Progenitor cell of endocrine pancreas (in vitro differentiated cells): Measurements from ENCODE around the gene SLC35A1. TPM values are rescaled to one million over a fixed set of nuclear protein-coding genes. Genes with fewer than 3 reads are reported as not detected.

Source experiments
- DNase-seq: peaks from one replicate; pipeline ENCODE4 v3.0.0; 2021; ENCODE audit warnings: low spot score; ENCODE audit not compliant: unreplicated experiment
- H3K27ac Mint-ChIP-seq: 2 replicates; pipeline ENCODE4 v1.8.0; 2021; ENCODE audit warnings: mild to moderate bottlenecking, moderate library complexity, mixed read lengths
- H3K27me3 Mint-ChIP-seq: 2 replicates; pipeline ENCODE4 v1.8.0; 2021; ENCODE audit warnings: mixed read lengths
- H3K36me3 Mint-ChIP-seq: 2 replicates; pipeline ENCODE4 v1.8.0; 2022; ENCODE audit warnings: mixed read lengths; ENCODE audit not compliant: insufficient read depth
- H3K4me1 Mint-ChIP-seq: 2 replicates; pipeline ENCODE4 v1.8.0; 2021; ENCODE audit warnings: low read depth, mixed read lengths
- H3K4me3 Mint-ChIP-seq: 2 replicates; pipeline ENCODE4 v1.8.0; 2021; ENCODE audit warnings: low read depth, mild to moderate bottlenecking, moderate library complexity, mixed read lengths
- H3K9me3 Mint-ChIP-seq: 2 replicates; pipeline ENCODE4 v1.8.0; 2021; ENCODE audit warnings: low read depth, mixed read lengths
- CTCF ChIP-seq: fragments of 200-600 bp; sonication (generic); IDR thresholded peaks from one replicate; pipeline ENCODE4 v1.5.0; 2021; ENCODE audit warnings: antibody characterized with exemption, mild to moderate bottlenecking; ENCODE audit not compliant: unreplicated experiment
- total RNA-seq: library from RNA; stranded (reverse); gene quantifications from 2 replicates; pipeline ENCODE4 v1.2.1, GENCODE V29; 2021

Gene SLC35A1
- total RNA-seq, 1 donor from 2014 or later: 15.0 TPM

- no peak overlapping the region for H3K27ac Mint-ChIP-seq
- peaks cover 15% of the 10 kb centered on the region for H3K36me3 Mint-ChIP-seq
- no peak for DNase-seq
- no peaks in the 10 kb centered on the region for H3K27me3 Mint-ChIP-seq
- H3K9me3 Mint-ChIP-seq: no peaks in the 10 kb centered on the region
- TF ChIP-seq CTCF: no peak
- H3K4me1 Mint-ChIP-seq: no peaks in the 10 kb centered on the region
- H3K4me3 Mint-ChIP-seq: no peak overlapping the region
Measured at GRCh38 chr6:87551799-87552198, 79.0 kb downstream of the SLC35A1 start.

- Mint-ChIP-seq H3K9me3 (no peaks in the 10 kb centered on the region), H3K27ac (no peak overlapping the region), H3K27me3 (no peaks in the 10 kb centered on the region), H3K4me1 (no peaks in the 10 kb centered on the region), H3K36me3 (peaks cover 19% of the 10 kb centered on the region), H3K4me3 (no peak overlapping the region)
- no peak for DNase-seq
- TF ChIP-seq CTCF: no peak
Measured at GRCh38 chr6:87553159-87553765, 80.5 kb downstream of the SLC35A1 start.

- Mint-ChIP-seq H3K27me3 (no peaks in the 10 kb centered on the region), H3K4me3 (no peak overlapping the region), H3K36me3 (peaks cover 16% of the 10 kb centered on the region), H3K9me3 (no peaks in the 10 kb centered on the region), H3K27ac (no peak overlapping the region), H3K4me1 (no peaks in the 10 kb centered on the region)
- TF ChIP-seq CTCF: no peak
- DNase-seq: no peak
Measured at GRCh38 chr6:87555506-87555905, 82.7 kb downstream of the SLC35A1 start.

GRCh38 chr6:87558446-87558845 is 85.7 kb downstream of the SLC35A1 start:
- no peak for TF ChIP-seq CTCF
- Mint-ChIP-seq H3K27me3 (no peaks in the 10 kb centered on the region), H3K36me3 (peaks cover 14% of the 10 kb centered on the region), H3K4me3 (no peak overlapping the region), H3K4me1 (no peaks in the 10 kb centered on the region), H3K27ac (no peak overlapping the region), H3K9me3 (no peaks in the 10 kb centered on the region)
- no peak for DNase-seq

GRCh38 chr6:87561017-87561416 is 88.2 kb downstream of the SLC35A1 start:
- Mint-ChIP-seq H3K4me3 (no peak overlapping the region), H3K27me3 (no peaks in the 10 kb centered on the region), H3K27ac (peak overlapping the region; percentile 65), H3K36me3 (peaks cover 17% of the 10 kb centered on the region), H3K4me1 (no peaks in the 10 kb centered on the region), H3K9me3 (no peaks in the 10 kb centered on the region)
- no peak for DNase-seq
- TF ChIP-seq CTCF: no peak

Other genes with a start within 250 kb of the SLC35A1 start
- gene SMIM8, start 150.4 kb upstream of the SLC35A1 start, total RNA-seq: 16.1 and 16.8 TPM in 2 replicates
- gene GJB7, start 143.7 kb upstream of the SLC35A1 start, total RNA-seq: 0.24 and 0.36 TPM in 2 replicates
- gene C6orf163, start 128.2 kb upstream of the SLC35A1 start, total RNA-seq: 5.7 and 7.1 TPM in 2 replicates
- gene CFAP206, start 65.0 kb upstream of the SLC35A1 start, total RNA-seq: 1.2 and 1.5 TPM in 2 replicates
- 50.3 and 51.4 TPM in 2 replicates for gene RARS2, start 117.0 kb downstream of the SLC35A1 start, total RNA-seq
- gene ORC3, start 117.2 kb downstream of the SLC35A1 start, total RNA-seq: 30.1 and 31.6 TPM in 2 replicates
- 77.8 and 86.3 TPM in 2 replicates for gene AKIRIN2, start 229.3 kb downstream of the SLC35A1 start, total RNA-seq